Lung (tissue), 12 donors: ENCODE data around the gene FBXO11. TPM values are rescaled to one million over a fixed set of nuclear protein-coding genes. Genes with fewer than 3 reads are reported as not detected.

Source experiments
- ATAC-seq: fragments of 200-7000 bp; cut with Tn5 transposase; one replicate; pipeline ENCODE4 v1.9.1; 2020; ENCODE audit warnings: moderate number of reproducible peaks; ENCODE audit not compliant: insufficient read depth, low FRiP score
- DNase-seq, 3 donors: peaks; one replicate each; pipeline ENCODE4 v3.0.0-alpha.2; 2013 to 2017
- H3K27ac ChIP-seq, 2 donors: one replicate each; pipeline ENCODE4 v1.5.1; 2013; ENCODE audit warnings: mild to moderate bottlenecking in 2 of 2, moderate library complexity in 2 of 2, control low read depth in 1 of 2, inconsistent platforms in 1 of 2, low read depth in 1 of 2, low read length in 1 of 2
- H3K27me3 ChIP-seq, 3 donors: one replicate each; pipeline ENCODE4 v1.5.1; 2013; ENCODE audit warnings: low read length in 2 of 3; ENCODE audit not compliant: control insufficient read depth in 3 of 3, insufficient read depth in 3 of 3
- H3K36me3 ChIP-seq, 4 donors: one replicate each; pipeline ENCODE4 v1.5.1; 2013; ENCODE audit warnings: low read length in 4 of 4, mild to moderate bottlenecking in 1 of 4, moderate library complexity in 1 of 4; ENCODE audit not compliant: control insufficient read depth in 4 of 4, insufficient read depth in 4 of 4
- H3K4me1 ChIP-seq, 5 donors: one replicate each; pipeline ENCODE4 v1.5.1; 2013; ENCODE audit warnings: low read length in 5 of 5, mild to moderate bottlenecking in 2 of 5, moderate library complexity in 1 of 5; ENCODE audit not compliant: control insufficient read depth in 5 of 5, insufficient read depth in 5 of 5
- H3K4me3 ChIP-seq: one replicate; pipeline ENCODE4 v1.5.1; 2013; ENCODE audit warnings: mild to moderate bottlenecking, control low read depth, moderate library complexity
- H3K9ac ChIP-seq, 2 donors: one replicate each; pipeline ENCODE4 v1.5.1; 2013; ENCODE audit warnings: low read length in 2 of 2, control low read depth in 1 of 2; ENCODE audit not compliant: insufficient read depth in 1 of 2
- H3K9me3 ChIP-seq, 4 donors: one replicate each; pipeline ENCODE4 v1.5.1; 2013; ENCODE audit warnings: low read length in 3 of 4, mild to moderate bottlenecking in 1 of 4, moderate library complexity in 1 of 4; ENCODE audit not compliant: control insufficient read depth in 4 of 4, insufficient read depth in 3 of 4
- WGBS, 2 donors: extraction: QIAGEN DNeasy Blood & Tissue Kit; methylation state at CpG; one replicate each; pipeline ENCODE4 v1.1.7; 2013; 5-methylcytosine and 5-hydroxymethylcytosine counted together
- polyA plus RNA-seq, 2 donors: library from polyadenylated mRNA; stranded (reverse); fragments of 200-250 nt; gene quantifications; one replicate each; pipeline ENCODE4 v1.2.1, GENCODE V29; 2013
- total RNA-seq, 2 donors: library from RNA; depleted of rRNA in 1 of 2; stranded (reverse); fragments of >200 nt in 1 of 2; gene quantifications; one replicate each; pipeline ENCODE4 v1.2.1, GENCODE V29; 2014 to 2021
- TF ChIP-seq, protein P1 (sequence below): IDR thresholded peaks from 2 replicates; pipeline ENCODE4 v1.5.1; 2012; ENCODE audit warnings: mild to moderate bottlenecking; ENCODE audit errors: control extremely low read depth, extremely low read depth
- donor health status: control.
- donor health status: control.
- donor health status: Bipolar disorder and iron deficiency.
- donor health status: healthy.
- donor health status: DM: yes; HTN: yes; CAD: no.

The FBXO11 gene
- total and polyA plus RNA-seq, 4 donors = 21.9 to 157 (median 42.8) TPM

DNA sequence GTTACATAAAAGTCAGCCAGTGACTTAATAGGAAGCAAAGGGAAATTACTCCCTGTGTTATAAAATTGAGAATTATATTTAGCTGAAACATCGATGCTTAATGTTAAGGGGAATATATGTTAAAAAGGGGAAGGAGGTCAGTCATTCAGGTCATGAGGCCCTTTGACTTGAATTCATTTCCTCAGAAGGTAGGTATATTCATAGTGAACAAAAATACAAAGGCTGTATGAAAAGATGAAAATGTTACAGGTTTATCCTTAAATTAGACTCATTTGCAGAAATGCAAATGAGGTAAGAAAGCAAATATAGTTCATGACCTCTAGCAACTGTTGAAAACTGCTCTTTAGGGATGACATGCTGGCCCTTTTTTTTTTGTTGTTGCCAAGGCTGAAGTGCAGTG is 102.5 kb downstream of the FBXO11 start:
- DNase-seq (no peak), ATAC-seq (no peak)
- no peaks in the 10 kb centered on the region for H3K27me3 ChIP-seq
- H3K36me3 ChIP-seq = peaks cover 36 to 81% (median 71%) of the 10 kb centered on the region in 4 donors
- peaks cover 0 to 7% (median 3%) of the 10 kb centered on the region in 4 donors for H3K9me3 ChIP-seq
- no peaks in the 10 kb centered on the region for H3K4me1 ChIP-seq
- no peak overlapping the region for H3K27ac ChIP-seq
- TF ChIP-seq, protein P1, sequence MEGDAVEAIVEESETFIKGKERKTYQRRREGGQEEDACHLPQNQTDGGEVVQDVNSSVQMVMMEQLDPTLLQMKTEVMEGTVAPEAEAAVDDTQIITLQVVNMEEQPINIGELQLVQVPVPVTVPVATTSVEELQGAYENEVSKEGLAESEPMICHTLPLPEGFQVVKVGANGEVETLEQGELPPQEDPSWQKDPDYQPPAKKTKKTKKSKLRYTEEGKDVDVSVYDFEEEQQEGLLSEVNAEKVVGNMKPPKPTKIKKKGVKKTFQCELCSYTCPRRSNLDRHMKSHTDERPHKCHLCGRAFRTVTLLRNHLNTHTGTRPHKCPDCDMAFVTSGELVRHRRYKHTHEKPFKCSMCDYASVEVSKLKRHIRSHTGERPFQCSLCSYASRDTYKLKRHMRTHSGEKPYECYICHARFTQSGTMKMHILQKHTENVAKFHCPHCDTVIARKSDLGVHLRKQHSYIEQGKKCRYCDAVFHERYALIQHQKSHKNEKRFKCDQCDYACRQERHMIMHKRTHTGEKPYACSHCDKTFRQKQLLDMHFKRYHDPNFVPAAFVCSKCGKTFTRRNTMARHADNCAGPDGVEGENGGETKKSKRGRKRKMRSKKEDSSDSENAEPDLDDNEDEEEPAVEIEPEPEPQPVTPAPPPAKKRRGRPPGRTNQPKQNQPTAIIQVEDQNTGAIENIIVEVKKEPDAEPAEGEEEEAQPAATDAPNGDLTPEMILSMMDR = no peak
- no peak overlapping the region for H3K4me3 ChIP-seq
- WGBS, 2 donors = 90 to 92% methylated on average over 1 of the region's 1 CpG
- no peak overlapping the region for H3K9ac ChIP-seq

- Histone ChIP-seq H3K4me3 (no peak overlapping the region), H3K27ac (no peak overlapping the region), H3K36me3 (peaks cover 38 to 81% (median 73%) of the 10 kb centered on the region in 4 donors), H3K9ac (no peak overlapping the region), H3K27me3 (no peaks in the 10 kb centered on the region), H3K9me3 (peaks cover 0 to 7% (median 3%) of the 10 kb centered on the region in 4 donors), H3K4me1 (no peaks in the 10 kb centered on the region)
- TF ChIP-seq, protein P1 = no peak
- ATAC-seq = no peak
- peak in 1 of 3 donors; percentile 13 for DNase-seq
- WGBS, 2 donors = 98 to 100% methylated on average over 7 of the region's 7 CpGs
Measured at GRCh38 chr2:47803363-47803762, 102.9 kb downstream of the FBXO11 start.

DNA sequence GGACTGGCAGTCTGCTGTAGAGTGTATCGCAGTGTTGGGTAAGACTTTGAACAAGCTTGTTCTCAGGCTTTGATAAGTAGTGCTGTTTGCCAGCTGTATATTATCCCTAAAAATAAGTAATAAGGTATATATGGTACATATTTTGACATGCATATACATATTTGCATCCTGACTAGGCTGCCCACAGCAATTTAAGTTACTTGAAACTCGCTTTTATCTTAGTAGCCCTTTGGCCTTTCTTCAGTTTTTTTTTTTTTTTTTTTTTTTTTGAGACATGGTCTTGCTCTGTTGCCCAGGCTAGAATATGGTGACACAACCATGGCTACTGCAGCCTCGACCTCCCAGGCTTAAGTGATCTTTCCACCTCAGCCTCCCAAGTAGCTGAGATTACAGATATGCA is 105.2 kb downstream of the FBXO11 start:
- H3K27ac ChIP-seq = no peak overlapping the region
- H3K9me3 ChIP-seq = peaks cover 0 to 7% (median 3%) of the 10 kb centered on the region in 4 donors
- no peak overlapping the region for H3K9ac ChIP-seq
- no peak for DNase-seq
- no peak overlapping the region for H3K4me3 ChIP-seq
- H3K27me3 ChIP-seq = no peaks in the 10 kb centered on the region
- WGBS, 2 donors = 76 to 98% methylated on average over 3 of the region's 3 CpGs
- no peaks in the 10 kb centered on the region for H3K4me1 ChIP-seq
- peaks cover 46 to 89% (median 75%) of the 10 kb centered on the region in 4 donors for H3K36me3 ChIP-seq
- ATAC-seq = no peak
- TF ChIP-seq, protein P1 = no peak

- peaks cover 0 to 7% (median 3%) of the 10 kb centered on the region in 4 donors for H3K9me3 ChIP-seq
- H3K4me1 ChIP-seq = no peaks in the 10 kb centered on the region
- peak overlapping the region in 1 of 2 donors; percentile 12 for H3K27ac ChIP-seq
- TF ChIP-seq, protein P1 = no peak
- H3K4me3 ChIP-seq = no peak overlapping the region
- no peaks in the 10 kb centered on the region for H3K27me3 ChIP-seq
- H3K9ac ChIP-seq = no peak overlapping the region
- 75 to 88% methylated on average over 6 of the region's 6 CpGs for WGBS, 2 donors
- DNase-seq = no peak
- peaks cover 49 to 84% (median 70%) of the 10 kb centered on the region in 4 donors for H3K36me3 ChIP-seq
- ATAC-seq = no peak
Measured at GRCh38 chr2:47799031-47799609, 107.2 kb downstream of the FBXO11 start.
